Esophagus squamous epithelium (tissue), 5 donors: ENCODE results near the gene TMEM198. TPM values are rescaled to one million over a fixed set of nuclear protein-coding genes. Genes with fewer than 3 reads are reported as not detected.

Source experiments
- DNase-seq: peaks from one replicate; lab custom pipeline; 2025; lab: John Stamatoyannopoulos, UW
- H3K27ac ChIP-seq, 4 donors: fragments of 200-600 bp; sonication (generic); one replicate each; pipeline ENCODE4 v1.5.1; 2016 to 2019; ENCODE audit warnings: mild to moderate bottlenecking in 1 of 4
- H3K27me3 ChIP-seq, 4 donors: fragments of 200-600 bp; sonication (generic); 1 replicate in 3 of 4; 2 replicates in 1 of 4; pipeline versions ENCODE4 v1.5.1 to v1.6.0; 2017 to 2021; ENCODE audit warnings: antibody characterized with exemption in 1 of 4
- H3K36me3 ChIP-seq, 3 donors: fragments of 200-600 bp; sonication (generic); one replicate each; pipeline ENCODE4 v1.5.1; 2016 to 2019
- H3K4me1 ChIP-seq, 3 donors: fragments of 200-600 bp; sonication (generic); one replicate each; pipeline ENCODE4 v1.5.1; 2017 to 2019
- H3K4me3 ChIP-seq, 4 donors: fragments of 200-600 bp; sonication (generic); 1 replicate in 3 of 4; 2 replicates in 1 of 4; pipeline ENCODE4 v1.5.1; 2016 to 2019; ENCODE audit warnings: mild to moderate bottlenecking in 2 of 4, moderate library complexity in 1 of 4
- H3K9me3 ChIP-seq, 3 donors: fragments of 200-600 bp; sonication (generic); one replicate each; pipeline ENCODE4 v1.5.1; 2016 to 2019
- POLR2A ChIP-seq, 4 donors: fragments of 450-650 bp; IDR thresholded peaks; one replicate each; pipeline ENCODE4 v1.6.1; 2017; ENCODE audit warnings: antibody characterized with exemption in 4 of 4, mild to moderate bottlenecking in 4 of 4, moderate library complexity in 3 of 4
- WGBS, 2 donors: methylation state at CpG; one replicate each; pipeline ENCODE4 v1.1.5; 2018; 5-methylcytosine and 5-hydroxymethylcytosine counted together
- intact Hi-C: fragments of 100-400 bp; cut with DNase I; formaldehyde crosslinking; loops from one replicate; pipeline ENCODE4 v1.15.0; 2022
- total RNA-seq, 4 donors: library from RNA; depleted of rRNA; stranded (reverse); fragments of >200 nt; gene quantifications; one replicate each; pipeline ENCODE4 v1.1.0, GENCODE V29; 2016
- TF ChIP-seq, protein P1 (sequence below), 6 experiments: fragments of 450-650 bp in 4 of 6; fragments of 200-600 bp in 2 of 6; sonication (generic) in 2 of 6; IDR thresholded peaks; one replicate each; pipeline ENCODE4 v1.5.1; 2016 to 2019; ENCODE audit warnings: antibody characterized with exemption in 6 of 6, mild to moderate bottlenecking in 4 of 6, moderate library complexity in 4 of 6
- donor health status: DM: yes; HTN: yes; CAD: no.

The TMEM198 gene
- total RNA-seq, 4 donors from 2014 or later, result 0.62 to 0.87 (median 0.78) TPM

DNA sequence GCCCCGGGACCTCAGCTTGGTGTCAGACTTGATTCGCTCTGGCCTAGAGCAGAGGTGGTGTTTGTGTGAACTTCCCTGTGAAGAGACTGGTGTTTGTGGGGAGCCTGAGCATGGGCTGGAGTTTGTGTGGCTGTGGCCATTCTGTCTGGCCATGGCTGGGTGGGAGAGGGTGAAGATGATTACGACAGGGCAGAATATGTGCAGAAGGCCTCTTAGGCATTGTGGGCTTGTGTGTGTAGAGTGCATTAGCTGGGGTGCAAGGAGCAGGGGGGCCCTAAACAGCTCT lies 17.0 kb downstream of the TMEM198 start:
- H3K36me3 ChIP-seq, result peaks cover 0 to 25% (median 0%) of the 10 kb centered on the region in 3 donors
- no peaks in the 10 kb centered on the region for H3K27me3 ChIP-seq
- H3K27ac ChIP-seq, result no peak overlapping the region
- no peak for TF ChIP-seq POLR2A (IDR thresholded peaks at IDR 0.05)
- TF ChIP-seq, protein P1, sequence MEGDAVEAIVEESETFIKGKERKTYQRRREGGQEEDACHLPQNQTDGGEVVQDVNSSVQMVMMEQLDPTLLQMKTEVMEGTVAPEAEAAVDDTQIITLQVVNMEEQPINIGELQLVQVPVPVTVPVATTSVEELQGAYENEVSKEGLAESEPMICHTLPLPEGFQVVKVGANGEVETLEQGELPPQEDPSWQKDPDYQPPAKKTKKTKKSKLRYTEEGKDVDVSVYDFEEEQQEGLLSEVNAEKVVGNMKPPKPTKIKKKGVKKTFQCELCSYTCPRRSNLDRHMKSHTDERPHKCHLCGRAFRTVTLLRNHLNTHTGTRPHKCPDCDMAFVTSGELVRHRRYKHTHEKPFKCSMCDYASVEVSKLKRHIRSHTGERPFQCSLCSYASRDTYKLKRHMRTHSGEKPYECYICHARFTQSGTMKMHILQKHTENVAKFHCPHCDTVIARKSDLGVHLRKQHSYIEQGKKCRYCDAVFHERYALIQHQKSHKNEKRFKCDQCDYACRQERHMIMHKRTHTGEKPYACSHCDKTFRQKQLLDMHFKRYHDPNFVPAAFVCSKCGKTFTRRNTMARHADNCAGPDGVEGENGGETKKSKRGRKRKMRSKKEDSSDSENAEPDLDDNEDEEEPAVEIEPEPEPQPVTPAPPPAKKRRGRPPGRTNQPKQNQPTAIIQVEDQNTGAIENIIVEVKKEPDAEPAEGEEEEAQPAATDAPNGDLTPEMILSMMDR (IDR thresholded peaks at IDR 0.05), result no peak
- DNase-seq, result no peak
- intact Hi-C loops, result no loop called here
- no peak overlapping the region for H3K4me3 ChIP-seq
- no peaks in the 10 kb centered on the region for H3K9me3 ChIP-seq
- WGBS, 2 donors, result 69 to 75% methylated on average over 2 to 3 of the region's 3 CpGs
- H3K4me1 ChIP-seq, result peaks cover 0 to 7% (median 0%) of the 10 kb centered on the region in 3 donors

DNA sequence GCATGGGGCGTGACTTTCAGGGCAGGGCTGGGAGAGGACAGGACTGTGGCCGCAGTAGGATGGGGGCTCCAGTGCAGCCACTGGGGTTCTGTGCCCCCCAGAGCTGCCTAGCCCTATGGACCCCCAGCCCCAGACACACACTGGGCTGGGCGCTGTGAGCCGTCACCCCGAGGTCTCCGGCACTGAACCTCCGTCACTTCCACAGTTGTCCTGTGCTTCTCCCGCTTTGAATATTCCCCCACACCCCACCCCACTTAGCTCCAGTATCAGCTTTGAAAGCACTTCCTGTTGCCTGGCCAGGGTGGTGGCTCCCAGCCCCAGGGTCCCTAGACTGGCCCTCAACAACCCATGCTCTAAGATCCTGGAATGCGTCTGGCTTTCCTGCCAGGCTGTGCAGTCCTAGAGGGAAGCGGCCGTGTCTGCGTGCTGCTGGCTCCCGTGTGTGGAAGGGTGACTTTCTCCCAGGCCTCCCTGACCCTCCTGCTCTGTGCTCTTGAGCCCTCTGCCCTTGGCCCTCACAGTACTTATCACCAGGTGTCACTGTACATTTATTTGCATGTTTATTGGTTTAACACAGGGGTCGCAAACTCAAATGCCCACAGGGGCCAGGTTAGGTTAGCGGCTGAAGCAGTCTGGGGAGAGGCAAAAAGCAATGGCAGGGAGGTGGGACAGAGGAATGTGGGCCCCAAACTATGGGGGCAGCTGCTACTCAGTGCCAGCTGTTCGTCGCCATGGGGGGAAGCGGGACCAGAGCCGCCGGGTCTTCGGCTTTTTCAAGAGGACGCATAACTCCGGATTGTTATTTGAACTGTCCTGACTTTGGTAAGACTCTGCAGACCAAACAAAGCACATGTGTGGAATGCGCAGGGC lies 17.6 kb downstream of the TMEM198 start:
- Histone ChIP-seq H3K4me3 (no peak overlapping the region), H3K27ac (no peak overlapping the region), H3K4me1 (peaks cover 0 to 7% (median 0%) of the 10 kb centered on the region in 3 donors), H3K9me3 (no peaks in the 10 kb centered on the region), H3K36me3 (peaks cover 0 to 27% (median 0%) of the 10 kb centered on the region in 3 donors), H3K27me3 (no peaks in the 10 kb centered on the region)
- no peak for TF ChIP-seq POLR2A (IDR thresholded peaks at IDR 0.05)
- TF ChIP-seq, protein P1 (IDR thresholded peaks at IDR 0.05), result no peak
- 78 to 82% methylated on average over 16 to 22 of the region's 24 CpGs for WGBS, 2 donors
- no peak for DNase-seq
- intact Hi-C loops, result no loop called here

DNA sequence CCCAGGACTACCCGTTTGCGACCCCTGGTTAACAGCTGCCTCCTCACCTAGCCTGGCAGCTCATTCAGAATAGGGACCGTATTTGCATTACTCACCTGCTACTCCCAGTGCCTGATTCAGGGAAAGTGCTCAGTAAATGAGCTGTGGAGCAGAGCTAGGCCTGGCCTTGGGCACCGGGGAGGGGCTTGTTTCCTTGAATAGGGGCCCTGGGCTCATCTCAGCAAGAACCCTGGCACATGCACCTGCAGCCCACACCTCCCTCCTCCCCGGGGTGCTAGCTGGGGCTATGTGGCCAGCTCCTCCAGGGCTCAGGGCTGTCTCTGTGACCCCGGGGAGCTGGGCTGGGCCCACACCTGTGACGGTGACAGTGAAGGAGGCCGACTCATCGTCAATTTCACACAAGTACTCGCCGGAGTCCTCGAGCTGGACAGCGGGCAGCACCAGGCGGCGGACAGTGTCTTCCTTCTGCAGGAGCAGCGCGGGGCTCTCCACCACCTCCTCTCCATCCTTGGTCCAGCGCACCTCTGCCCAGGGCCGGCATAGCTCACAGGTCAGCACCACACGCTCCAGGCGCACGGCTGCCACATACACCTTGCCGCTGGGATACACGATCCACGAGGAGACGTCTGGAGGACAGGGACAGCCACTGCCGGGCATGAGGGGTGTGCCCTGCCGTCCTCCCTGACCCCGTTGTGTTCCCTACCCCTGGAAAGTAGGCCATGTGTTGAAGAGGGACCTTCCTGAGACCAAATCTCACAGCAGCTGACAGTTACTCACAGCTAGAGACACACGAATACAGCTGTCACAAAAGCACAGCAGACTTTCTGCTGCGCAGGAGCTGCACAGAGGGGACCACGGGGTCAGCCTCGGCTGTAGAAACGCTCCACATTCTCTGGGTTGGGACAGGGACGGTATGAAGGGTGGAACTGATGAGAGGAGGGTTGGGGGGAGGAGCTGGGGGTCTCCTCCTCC lies 18.5 kb downstream of the TMEM198 start:
- H3K36me3 ChIP-seq, result peaks cover 0 to 36% (median 0%) of the 10 kb centered on the region in 3 donors
- WGBS, 2 donors, result 73 to 79% methylated on average over 5 to 22 of the region's 35 CpGs

DNA sequence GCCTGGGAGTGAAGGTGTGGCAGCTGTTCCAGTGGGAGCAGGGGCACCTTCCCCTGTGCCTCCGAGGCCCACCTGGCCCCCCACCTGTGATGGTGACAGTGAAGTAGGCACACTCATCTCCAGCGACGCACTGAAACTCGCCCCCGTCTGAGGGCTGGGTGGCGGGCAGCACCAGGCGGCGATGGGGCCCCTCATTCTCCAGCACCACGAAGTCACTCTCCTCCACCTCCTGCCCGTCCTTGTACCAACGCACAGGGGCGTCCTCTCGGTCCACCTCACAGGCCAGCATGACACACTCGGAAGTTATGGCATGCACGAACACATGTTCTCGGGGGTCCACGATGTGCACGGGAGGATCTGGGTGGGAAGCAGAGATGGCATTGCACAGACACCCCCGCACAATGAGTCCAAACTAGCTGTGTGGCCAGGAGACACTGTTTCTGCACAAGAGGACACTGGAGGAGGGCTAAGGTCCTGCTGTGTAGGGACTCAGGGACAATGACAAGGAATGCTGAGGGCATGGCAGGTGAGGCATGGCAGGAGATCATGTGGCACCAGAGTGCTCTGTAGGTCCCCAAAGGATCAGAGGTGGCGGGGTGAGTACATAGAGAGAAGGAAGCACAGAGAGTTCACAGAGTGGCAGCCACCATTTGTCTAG lies 19.6 kb downstream of the TMEM198 start:
- TF ChIP-seq, protein P1 (IDR thresholded peaks at IDR 0.05), result no peak
- TF ChIP-seq POLR2A (IDR thresholded peaks at IDR 0.05), result no peak
- Histone ChIP-seq H3K9me3 (no peaks in the 10 kb centered on the region), H3K36me3 (peaks cover 0 to 44% (median 0%) of the 10 kb centered on the region in 3 donors), H3K4me1 (peaks cover 0 to 7% (median 0%) of the 10 kb centered on the region in 3 donors), H3K27me3 (no peaks in the 10 kb centered on the region), H3K4me3 (no peak overlapping the region), H3K27ac (no peak overlapping the region)
- DNase-seq, result no peak
- WGBS, 2 donors, result 89 to 95% methylated on average over 8 of the region's 20 CpGs
- intact Hi-C loops, result no loop called here

More for the DNA sequence above, 18.5 kb downstream of the TMEM198 start:
- no peak for DNase-seq
- TF ChIP-seq, protein P1 (IDR thresholded peaks at IDR 0.05), result no peak
- no peak for TF ChIP-seq POLR2A (IDR thresholded peaks at IDR 0.05)
- Histone ChIP-seq H3K4me3 (no peak overlapping the region), H3K4me1 (peaks cover 0 to 7% (median 0%) of the 10 kb centered on the region in 3 donors), H3K27ac (no peak overlapping the region), H3K27me3 (no peaks in the 10 kb centered on the region), H3K9me3 (no peaks in the 10 kb centered on the region)
- intact Hi-C loops, result no loop called here
